DMS 273 (cell line): ENCODE results near the gene ATP6V1C2.

Source experiments
- DNase-seq: peaks from one replicate; lab custom pipeline; 2025; ENCODE audit not compliant: unreplicated experiment; lab: John Stamatoyannopoulos, UW

ATP6V1C2 gene

GRCh38 chr2:10721396-10722251 is at the start of gene ATP6V1C2:
TSS of gene ATP6V1C2 (plus strand) at chr2:10721630. CDS start at chr2:10722850, 1,220 bp downstream.
- DNase-seq = peak; percentile 62

GRCh38 chr2:10675131-10675530 is 46.3 kb upstream of the ATP6V1C2 start:
- no peak for DNase-seq

GRCh38 chr2:10678225-10678624 is 43.2 kb upstream of the ATP6V1C2 start:
- no peak for DNase-seq

- no peak for DNase-seq
These were observed 41.2 kb upstream of the ATP6V1C2 start for GRCh38 chr2:10680214-10680613.

- no peak for DNase-seq
These were observed 40.5 kb upstream of the ATP6V1C2 start for GRCh38 chr2:10680957-10681356.

GRCh38 chr2:10686176-10686730 is 35.2 kb upstream of the ATP6V1C2 start:
- no peak for DNase-seq

- peak; percentile 56 for DNase-seq
These were observed 32.3 kb upstream of the ATP6V1C2 start for GRCh38 chr2:10688921-10689807.

- no peak for DNase-seq
These were observed 29.9 kb upstream of the ATP6V1C2 start for GRCh38 chr2:10691521-10691920.

GRCh38 chr2:10700078-10700803 is 21.2 kb upstream of the ATP6V1C2 start:
- no peak for DNase-seq

- no peak for DNase-seq
These were observed 17.3 kb upstream of the ATP6V1C2 start for GRCh38 chr2:10704034-10704594.

GRCh38 chr2:10706033-10706432 is 15.4 kb upstream of the ATP6V1C2 start:
- no peak for DNase-seq

GRCh38 chr2:10707831-10708230 is 13.6 kb upstream of the ATP6V1C2 start:
- DNase-seq = no peak

GRCh38 chr2:10709290-10709939 is 12.0 kb upstream of the ATP6V1C2 start:
- peak; percentile 74 for DNase-seq

GRCh38 chr2:10712185-10712809 is 9.1 kb upstream of the ATP6V1C2 start:
- DNase-seq = no peak

GRCh38 chr2:10716581-10716980 is 4.8 kb upstream of the ATP6V1C2 start:
- DNase-seq = no peak

GRCh38 chr2:10717628-10718027 is 3.8 kb upstream of the ATP6V1C2 start:
- no peak for DNase-seq

GRCh38 chr2:10720306-10720705 is 1.1 kb upstream of the ATP6V1C2 start:
- no peak for DNase-seq

- DNase-seq = no peak
These were observed 459 bp upstream of the ATP6V1C2 start for GRCh38 chr2:10720947-10721395.

GRCh38 chr2:10722252-10722825 is 909 bp downstream of the ATP6V1C2 start:
- no peak for DNase-seq
